ENCODE measurements around the gene MUS81. TPM values are rescaled to one million over a fixed set of nuclear protein-coding genes. Genes with fewer than 3 reads are reported as not detected.

The MUS81 gene
- total and polyA plus RNA-seq, 2 of the 13 experiments (the other 11 are each of a cell fraction or from before 2014, with no cell fraction given) = 25.6 to 30.2 TPM

DNA sequence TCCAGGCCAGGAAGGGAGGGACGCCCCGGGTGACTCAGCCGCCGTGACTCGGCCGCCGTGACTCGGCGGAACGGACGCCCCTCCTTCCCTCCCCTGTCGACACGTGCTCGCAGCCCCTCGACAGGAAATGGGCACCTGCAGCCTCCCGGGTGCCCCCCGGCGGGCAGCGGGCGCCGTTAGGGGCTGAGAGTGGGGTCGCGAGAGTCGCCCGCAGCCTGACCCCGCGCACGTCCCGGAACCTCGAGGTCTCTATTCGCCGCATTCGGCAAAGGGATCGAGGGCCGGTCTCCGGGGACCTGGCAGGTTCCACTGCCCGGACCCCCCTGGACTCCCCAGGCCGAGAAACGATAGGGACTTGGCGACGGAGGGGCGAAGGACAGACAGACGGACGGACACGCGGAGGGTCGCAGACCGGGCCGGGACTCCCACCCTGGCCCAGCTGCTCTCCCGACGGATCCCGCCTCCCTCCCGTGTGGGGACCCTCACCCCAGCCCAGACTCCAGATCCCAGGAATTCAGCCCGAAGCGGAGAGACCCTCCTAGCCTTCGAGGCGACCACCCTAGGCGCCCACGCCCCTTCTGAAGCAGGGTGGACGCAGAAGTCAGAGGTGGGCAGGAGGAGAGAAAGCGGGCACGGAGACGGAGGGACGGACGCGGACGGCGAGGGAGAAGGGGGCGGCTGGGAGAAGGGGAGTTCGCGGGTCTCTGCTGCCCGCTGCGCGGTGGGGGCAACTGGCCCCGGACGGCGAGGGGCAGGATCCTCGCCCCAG, 39.3 kb downstream of the MUS81 start (continued):
- no peak for TF ChIP-seq PBX2 (CRISPR knock-in tag; IDR thresholded peaks at IDR 0.05)
- no peak for TF ChIP-seq SAFB2 (CRISPR knock-in tag; IDR thresholded peaks at IDR 0.05; ENCODE audit: borderline replicate concordance, low read depth)
- no peak; the same call in 1 of the 2 replicates for TF ChIP-seq TP53 (CRISPR knock-in tag; conservative IDR thresholded peaks at IDR 0.05)
- no peak for TF ChIP-seq SRSF9 (IDR thresholded peaks at IDR 0.05; ENCODE audit: borderline replicate concordance, insufficient read depth, low read depth, low read length, poor library complexity, severe bottlenecking)
- TF ChIP-seq, protein P1, sequence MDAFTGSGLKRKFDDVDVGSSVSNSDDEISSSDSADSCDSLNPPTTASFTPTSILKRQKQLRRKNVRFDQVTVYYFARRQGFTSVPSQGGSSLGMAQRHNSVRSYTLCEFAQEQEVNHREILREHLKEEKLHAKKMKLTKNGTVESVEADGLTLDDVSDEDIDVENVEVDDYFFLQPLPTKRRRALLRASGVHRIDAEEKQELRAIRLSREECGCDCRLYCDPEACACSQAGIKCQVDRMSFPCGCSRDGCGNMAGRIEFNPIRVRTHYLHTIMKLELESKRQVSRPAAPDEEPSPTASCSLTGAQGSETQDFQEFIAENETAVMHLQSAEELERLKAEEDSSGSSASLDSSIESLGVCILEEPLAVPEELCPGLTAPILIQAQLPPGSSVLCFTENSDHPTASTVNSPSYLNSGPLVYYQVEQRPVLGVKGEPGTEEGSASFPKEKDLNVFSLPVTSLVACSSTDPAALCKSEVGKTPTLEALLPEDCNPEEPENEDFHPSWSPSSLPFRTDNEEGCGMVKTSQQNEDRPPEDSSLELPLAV (CRISPR knock-in tag; conservative IDR thresholded peaks at IDR 0.05; ENCODE audit: low read depth) = no peak
- TF ChIP-seq ZNF614 (CRISPR knock-in tag; IDR thresholded peaks at IDR 0.05; ENCODE audit: borderline replicate concordance) = peak; percentile 69; the same call in 1 of the 2 replicates
- peak; percentile 84 for TF ChIP-seq SRY (CRISPR knock-in tag; IDR thresholded peaks at IDR 0.05)
- TF ChIP-seq MIER3 (CRISPR knock-in tag; IDR thresholded peaks at IDR 0.05; ENCODE audit: borderline replicate concordance) = no peak
- peak; percentile 66; the same call in 1 of the 2 replicates for TF ChIP-seq HDAC2 (CRISPR knock-in tag; IDR thresholded peaks at IDR 0.05)
- TF ChIP-seq ZNF329 (CRISPR knock-in tag; IDR thresholded peaks at IDR 0.05; ENCODE audit: low read depth) = peak; percentile 68; the same call in 1 of the 2 replicates
- no peak for TF ChIP-seq KDM1A (CRISPR knock-in tag; IDR thresholded peaks at IDR 0.05)
- no peak for TF ChIP-seq LCORL (IDR thresholded peaks at IDR 0.05)
- TF ChIP-seq LCORL (CRISPR knock-in tag; IDR thresholded peaks at IDR 0.05) = peak; percentile 61
- peak; percentile 26 to 82; a peak in 2 of 4 replicates for TF ChIP-seq HMGXB4 (CRISPR knock-in tag; IDR thresholded peaks at IDR 0.05; ENCODE audit: borderline replicate concordance in 1 of 2, low read depth in 1 of 2)
- TF ChIP-seq ZNF326 (CRISPR knock-in tag; IDR thresholded peaks at IDR 0.05; ENCODE audit: borderline replicate concordance) = no peak
- TF ChIP-seq, protein P2, sequence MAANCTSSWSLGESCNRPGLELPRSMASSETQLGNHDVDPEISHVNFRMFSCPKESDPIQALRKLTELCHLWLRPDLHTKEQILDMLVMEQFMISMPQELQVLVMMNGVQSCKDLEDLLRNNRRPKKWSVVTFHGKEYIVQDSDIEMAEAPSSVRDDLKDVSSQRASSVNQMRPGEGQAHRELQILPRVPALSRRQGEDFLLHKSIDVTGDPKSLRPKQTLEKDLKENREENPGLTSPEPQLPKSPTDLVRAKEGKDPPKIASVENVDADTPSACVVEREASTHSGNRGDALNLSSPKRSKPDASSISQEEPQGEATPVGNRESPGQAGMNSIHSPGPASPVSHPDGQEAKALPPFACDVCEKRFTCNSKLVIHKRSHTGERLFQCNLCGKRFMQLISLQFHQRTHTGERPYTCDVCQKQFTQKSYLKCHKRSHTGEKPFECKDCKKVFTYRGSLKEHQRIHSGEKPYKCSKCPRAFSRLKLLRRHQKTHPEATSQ (CRISPR knock-in tag; IDR thresholded peaks at IDR 0.05; ENCODE audit: borderline replicate concordance) = 0 out of 2 replicates have a peak, but pooled peaks have one; percentile 36
- TF ChIP-seq KMT2B (CRISPR knock-in tag; IDR thresholded peaks at IDR 0.05) = 0 out of 2 replicates have a peak, but pooled peaks have one; percentile 39
- TF ChIP-seq HDAC6 (IDR thresholded peaks at IDR 0.05; ENCODE audit: low read depth, low read length) = no peak
- no peak for TF ChIP-seq MEIS2 (CRISPR knock-in tag; IDR thresholded peaks at IDR 0.05)
- TF ChIP-seq, protein P3, sequence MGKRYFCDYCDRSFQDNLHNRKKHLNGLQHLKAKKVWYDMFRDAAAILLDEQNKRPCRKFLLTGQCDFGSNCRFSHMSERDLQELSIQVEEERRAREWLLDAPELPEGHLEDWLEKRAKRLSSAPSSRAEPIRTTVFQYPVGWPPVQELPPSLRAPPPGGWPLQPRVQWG (CRISPR knock-in tag; IDR thresholded peaks at IDR 0.05; ENCODE audit: borderline replicate concordance, low read depth) = no peak

All from HepG2 (cell line).